Breast epithelium (tissue), 4 donors: ENCODE measurements around the gene HEXIM2. TPM values are rescaled to one million over a fixed set of nuclear protein-coding genes. Genes with fewer than 3 reads are reported as not detected.

Experiments
- DNase-seq, 2 donors: peaks; one replicate each; pipeline ENCODE4 v3.0.0-alpha.2; 2019; ENCODE audit warnings: low spot score in 2 of 2
- H3K27ac ChIP-seq, 2 donors: fragments of 200-600 bp; sonication (generic) in 1 of 2; one replicate each; pipeline ENCODE4 v1.5.1; 2016 to 2019; ENCODE audit warnings: mild to moderate bottlenecking in 1 of 2
- H3K27me3 ChIP-seq, 2 donors: fragments of 200-600 bp; sonication (generic) in 1 of 2; one replicate each; pipeline versions ENCODE4 v1.5.1 to v1.6.0; 2017 to 2019; ENCODE audit warnings: control low read depth in 1 of 2, mild to moderate bottlenecking in 1 of 2
- H3K36me3 ChIP-seq: fragments of 200-600 bp; one replicate; pipeline ENCODE4 v1.5.1; 2019
- H3K4me1 ChIP-seq, 2 donors: fragments of 200-600 bp; sonication (generic); one replicate each; pipeline ENCODE4 v1.5.1; 2016 to 2019; ENCODE audit warnings: control low read depth in 1 of 2
- H3K4me3 ChIP-seq, 3 donors: fragments of 200-600 bp; sonication (generic); 1 replicate in 2 of 3; 2 replicates in 1 of 3; pipeline ENCODE4 v1.5.1; 2016 to 2019; ENCODE audit warnings: mild to moderate bottlenecking in 3 of 3, moderate library complexity in 2 of 3
- H3K9me3 ChIP-seq, 2 donors: fragments of 200-600 bp; sonication (generic) in 1 of 2; one replicate each; pipeline ENCODE4 v1.5.1; 2016 to 2019; ENCODE audit warnings: control low read depth in 1 of 2
- CTCF ChIP-seq, 3 donors: fragments of 450-650 bp; IDR thresholded peaks; one replicate each; pipeline ENCODE4 v1.5.1; 2016 to 2017; ENCODE audit warnings: antibody characterized with exemption in 3 of 3, mild to moderate bottlenecking in 3 of 3, moderate library complexity in 3 of 3
- POLR2A ChIP-seq: fragments of 450-650 bp; IDR thresholded peaks from one replicate; pipeline ENCODE4 v1.6.1; 2016; ENCODE audit warnings: antibody characterized with exemption, mild to moderate bottlenecking, moderate library complexity
- POLR2AphosphoS5 ChIP-seq, 3 donors: sonication (generic); formaldehyde crosslinking; IDR thresholded peaks; one replicate each; pipeline ENCODE4 v1.6.1; 2017; ENCODE audit warnings: antibody characterized with exemption in 3 of 3
- intact Hi-C: fragments of 100-400 bp; cut with DNase I; formaldehyde crosslinking; loops from one replicate; pipeline ENCODE4 v1.15.1; 2023; ENCODE audit warnings: low total_unique reads
- total RNA-seq, 3 donors: library from RNA; depleted of rRNA; stranded (reverse); fragments of >200 nt; gene quantifications; one replicate each; pipeline ENCODE4 v1.1.0, GENCODE V29; 2016

HEXIM2 gene
- total RNA-seq, 3 donors from 2014 or later = 6.6 to 13.3 (median 13.2) TPM

GRCh38 chr17:45171338-45172231 is 9.9 kb downstream of the HEXIM2 start:
- H3K36me3 ChIP-seq = no peaks in the 10 kb centered on the region
- no peaks in the 10 kb centered on the region for H3K9me3 ChIP-seq
- TF ChIP-seq CTCF (IDR thresholded peaks at IDR 0.05) = no peak
- TF ChIP-seq POLR2A = peak; percentile 17
- intact Hi-C loops = no loop called here
- H3K27me3 ChIP-seq = no peaks in the 10 kb centered on the region
- H3K4me1 ChIP-seq = peaks cover 8 to 14% of the 10 kb centered on the region in 2 donors
- H3K27ac ChIP-seq = peak overlapping the region; percentile 96 to 97
- peak; percentile 76 to 83 for DNase-seq
- H3K4me3 ChIP-seq = peak overlapping the region; percentile 30 to 63 (median 49)

- Histone ChIP-seq H3K9me3 (no peaks in the 10 kb centered on the region), H3K27ac (peak overlapping the region; percentile 96 to 97), H3K4me1 (peaks cover 8 to 14% of the 10 kb centered on the region in 2 donors), H3K27me3 (no peaks in the 10 kb centered on the region), H3K36me3 (no peaks in the 10 kb centered on the region), H3K4me3 (peak overlapping the region; percentile 30 to 63 (median 49))
- TF ChIP-seq POLR2A (no peak), POLR2AphosphoS5 (IDR thresholded peaks at IDR 0.05) (no peak), CTCF (IDR thresholded peaks at IDR 0.05) (no peak)
- intact Hi-C loops = no loop called here
- no peak for DNase-seq
Measured at GRCh38 chr17:45172232-45172540, 10.5 kb downstream of the HEXIM2 start.

GRCh38 chr17:45172541-45173286 is 11.0 kb downstream of the HEXIM2 start:
- intact Hi-C loops = no loop called here
- Histone ChIP-seq H3K27me3 (no peaks in the 10 kb centered on the region), H3K4me1 (peaks cover 8 to 14% of the 10 kb centered on the region in 2 donors), H3K4me3 (peak overlapping the region; percentile 30 to 63 (median 49)), H3K9me3 (no peaks in the 10 kb centered on the region), H3K36me3 (no peaks in the 10 kb centered on the region), H3K27ac (peak overlapping the region; percentile 96 to 97)
- no peak for TF ChIP-seq POLR2A
- no peak for TF ChIP-seq CTCF (IDR thresholded peaks at IDR 0.05)
- no peak for TF ChIP-seq POLR2AphosphoS5 (IDR thresholded peaks at IDR 0.05)
- peak; percentile 66 to 79 for DNase-seq

GRCh38 chr17:45175759-45176115 is 14.1 kb downstream of the HEXIM2 start:
- no peaks in the 10 kb centered on the region for H3K27me3 ChIP-seq
- peak overlapping the region; percentile 74 to 78 for H3K27ac ChIP-seq
- H3K36me3 ChIP-seq = no peaks in the 10 kb centered on the region
- intact Hi-C loops = no loop called here
- no peaks in the 10 kb centered on the region for H3K9me3 ChIP-seq
- no peak overlapping the region for H3K4me3 ChIP-seq
- no peak for TF ChIP-seq CTCF (IDR thresholded peaks at IDR 0.05)
- TF ChIP-seq POLR2A = no peak
- TF ChIP-seq POLR2AphosphoS5 (IDR thresholded peaks at IDR 0.05) = no peak
- no peak for DNase-seq
- H3K4me1 ChIP-seq = peaks cover 8 to 14% of the 10 kb centered on the region in 2 donors

GRCh38 chr17:45177563-45177962 is 15.9 kb downstream of the HEXIM2 start:
- no peaks in the 10 kb centered on the region for H3K9me3 ChIP-seq
- H3K36me3 ChIP-seq = no peaks in the 10 kb centered on the region
- no peaks in the 10 kb centered on the region for H3K4me1 ChIP-seq
- no peak for DNase-seq
- intact Hi-C loops = no loop called here
- no peak overlapping the region for H3K4me3 ChIP-seq
- no peak overlapping the region for H3K27ac ChIP-seq
- TF ChIP-seq POLR2AphosphoS5 (IDR thresholded peaks at IDR 0.05) = no peak
- TF ChIP-seq CTCF (IDR thresholded peaks at IDR 0.05) = no peak
- no peak for TF ChIP-seq POLR2A
- H3K27me3 ChIP-seq = no peaks in the 10 kb centered on the region
